K562 treated with DMSO at 1 percent for 24 hours (cell line): ENCODE data around the gene ITGB1BP1. TPM values are rescaled to one million over a fixed set of nuclear protein-coding genes. Genes with fewer than 3 reads are reported as not detected.

Experiments
- total RNA-seq: library from RNA; unstranded; fragments of 300-600 nt; gene quantifications from 2 replicates; pipeline ENCODE4 v1.2.3, GENCODE V29; 2022; ENCODE audit warnings: low read depth; ENCODE audit not compliant: insufficient read depth

The ITGB1BP1 gene, protein sequence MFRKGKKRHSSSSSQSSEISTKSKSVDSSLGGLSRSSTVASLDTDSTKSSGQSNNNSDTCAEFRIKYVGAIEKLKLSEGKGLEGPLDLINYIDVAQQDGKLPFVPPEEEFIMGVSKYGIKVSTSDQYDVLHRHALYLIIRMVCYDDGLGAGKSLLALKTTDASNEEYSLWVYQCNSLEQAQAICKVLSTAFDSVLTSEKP
- 38.0 and 38.3 TPM in 2 replicates for total RNA-seq

DNA sequence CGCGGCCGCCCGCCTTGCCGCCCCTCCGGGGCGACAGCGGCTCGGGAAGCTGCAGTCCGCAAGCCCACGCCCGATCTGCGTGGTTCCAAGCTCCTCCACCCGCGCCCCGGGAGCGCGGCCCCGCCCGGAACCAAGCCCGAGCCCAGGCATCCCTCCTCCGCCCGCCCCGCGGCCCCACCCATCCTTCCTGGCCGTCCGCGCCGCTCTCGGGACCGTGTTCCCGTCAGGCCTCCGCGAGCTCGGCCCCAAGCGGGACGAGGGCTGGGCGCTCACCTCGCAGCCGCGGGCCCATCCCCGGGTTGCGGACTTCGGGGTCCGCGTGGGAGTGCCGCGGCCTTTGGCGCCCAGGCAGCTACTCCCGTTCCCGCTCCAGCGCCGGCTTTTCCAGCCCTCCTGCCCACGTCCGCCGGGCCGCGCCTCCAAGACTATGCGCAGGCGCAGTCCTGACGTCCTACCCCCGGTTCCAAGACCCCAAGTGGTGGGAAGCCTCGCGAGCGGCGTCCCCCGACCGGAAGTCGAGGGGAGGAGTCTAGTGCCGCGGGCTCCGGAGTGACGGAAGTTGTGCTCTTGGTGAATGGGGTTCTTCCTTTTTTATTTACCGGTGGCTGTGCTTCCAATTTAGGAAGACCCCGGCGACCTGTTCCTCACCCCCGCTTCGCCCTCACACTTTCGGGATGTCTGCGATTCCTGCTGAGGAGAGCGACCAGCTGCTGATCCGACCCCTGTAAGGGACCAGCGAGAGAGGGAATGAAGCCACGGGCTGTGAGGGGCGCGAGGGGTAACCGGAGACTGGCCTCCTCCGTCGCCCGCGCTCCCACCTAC, at the start of gene ITGB1BP1, which contains the start of gene CPSF3:
Gene ITGB1BP1, minus strand, starts transcription at position 429 of the 822 bp plus-strand sequence. CDS start 4,831 bp downstream, outside the sequence.
Gene CPSF3, plus strand, starts transcription at position 555 of the 822 bp plus-strand sequence. Its CDS starts 120 bp downstream, at position 675.

Other genes starting within 250 kb of the ITGB1BP1 start
- 3.1 and 3.3 TPM in 2 replicates for gene ASAP2, start 216.7 kb downstream of the ITGB1BP1 start, total RNA-seq
- 39.0 and 44.4 TPM in 2 replicates for gene CPSF3, start 126 bp upstream of the ITGB1BP1 start, total RNA-seq
- not detected in 2 replicates for gene IAH1, start 51.0 kb upstream of the ITGB1BP1 start, total RNA-seq
- 15.2 and 19.3 TPM in 2 replicates for gene ADAM17, start 132.3 kb upstream of the ITGB1BP1 start, total RNA-seq
- 127 and 135 TPM in 2 replicates for gene YWHAQ, start 207.5 kb upstream of the ITGB1BP1 start, total RNA-seq